ENCODE results near the gene YAE1. TPM values are rescaled to one million over a fixed set of nuclear protein-coding genes. Genes with fewer than 3 reads are reported as not detected.

Gene YAE1
- total RNA-seq, 4 donors from 2014 or later, result 13.3 to 18.5 (median 17.0) TPM

DNA sequence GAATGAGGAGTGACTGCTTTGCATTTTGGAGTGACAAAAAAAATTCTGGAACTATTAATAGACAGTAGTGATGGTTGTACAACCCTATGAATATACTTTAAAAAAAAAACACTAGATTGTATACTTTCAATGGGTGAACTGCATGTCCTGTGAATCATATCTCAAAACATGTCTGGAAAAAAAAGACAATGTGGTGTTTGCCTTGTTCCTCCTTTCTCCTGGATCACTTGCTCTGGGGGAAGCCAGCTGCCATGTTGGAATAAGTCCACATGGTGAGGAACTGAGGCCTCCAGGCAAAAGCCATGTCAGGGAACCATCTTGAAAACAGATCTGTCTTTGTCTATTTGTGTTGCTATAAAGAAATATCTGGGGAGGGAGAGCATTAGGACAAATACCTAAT is 39.5 kb upstream of the YAE1 start:
- H3K4me3 ChIP-seq, result no peak overlapping the region
- no peaks in the 10 kb centered on the region for H3K4me1 ChIP-seq
- TF ChIP-seq, protein P1, sequence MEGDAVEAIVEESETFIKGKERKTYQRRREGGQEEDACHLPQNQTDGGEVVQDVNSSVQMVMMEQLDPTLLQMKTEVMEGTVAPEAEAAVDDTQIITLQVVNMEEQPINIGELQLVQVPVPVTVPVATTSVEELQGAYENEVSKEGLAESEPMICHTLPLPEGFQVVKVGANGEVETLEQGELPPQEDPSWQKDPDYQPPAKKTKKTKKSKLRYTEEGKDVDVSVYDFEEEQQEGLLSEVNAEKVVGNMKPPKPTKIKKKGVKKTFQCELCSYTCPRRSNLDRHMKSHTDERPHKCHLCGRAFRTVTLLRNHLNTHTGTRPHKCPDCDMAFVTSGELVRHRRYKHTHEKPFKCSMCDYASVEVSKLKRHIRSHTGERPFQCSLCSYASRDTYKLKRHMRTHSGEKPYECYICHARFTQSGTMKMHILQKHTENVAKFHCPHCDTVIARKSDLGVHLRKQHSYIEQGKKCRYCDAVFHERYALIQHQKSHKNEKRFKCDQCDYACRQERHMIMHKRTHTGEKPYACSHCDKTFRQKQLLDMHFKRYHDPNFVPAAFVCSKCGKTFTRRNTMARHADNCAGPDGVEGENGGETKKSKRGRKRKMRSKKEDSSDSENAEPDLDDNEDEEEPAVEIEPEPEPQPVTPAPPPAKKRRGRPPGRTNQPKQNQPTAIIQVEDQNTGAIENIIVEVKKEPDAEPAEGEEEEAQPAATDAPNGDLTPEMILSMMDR (IDR thresholded peaks at IDR 0.05), result no peak
- no peak for TF ChIP-seq EP300 (IDR thresholded peaks at IDR 0.05)
- TF ChIP-seq POLR2A (IDR thresholded peaks at IDR 0.05; ENCODE audit: low read depth), result no peak
- TF ChIP-seq POLR2AphosphoS5 (IDR thresholded peaks at IDR 0.05), result no peak
- H3K36me3 ChIP-seq, result no peaks in the 10 kb centered on the region
- intact Hi-C loops (cut with DNase I), result loop anchor here (10.0 kb wide), 1 partner anchor 592 kb away; no protein-coding TSS in a partner anchor
- H3K9me3 ChIP-seq, result no peaks in the 10 kb centered on the region
- DNase-seq (ENCODE audit: extremely low spot score), result no peak
- no peak overlapping the region for H3K27ac ChIP-seq (replicated peaks in 1 of 4)
- peaks cover 0 to 12% (median 0%) of the 10 kb centered on the region in 4 donors for H3K27me3 ChIP-seq

DNA sequence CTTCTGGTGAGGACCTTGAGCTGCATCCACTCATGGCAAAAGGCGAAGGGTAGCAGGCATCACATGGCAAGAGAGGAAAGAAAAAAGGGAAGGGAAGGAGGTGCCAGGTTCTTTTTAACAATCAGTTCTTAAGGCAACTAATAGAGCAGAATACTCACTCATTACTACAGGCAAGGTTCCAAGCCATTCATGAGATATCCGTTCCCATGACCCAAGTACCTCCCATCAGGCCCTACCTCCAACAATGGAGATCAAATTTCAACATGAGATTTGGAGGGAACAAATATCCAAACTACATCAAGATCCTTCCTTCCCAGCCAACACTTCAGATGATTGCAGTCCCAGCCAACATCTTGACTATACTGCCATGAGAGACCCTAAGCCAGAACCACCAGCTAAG is 38.9 kb upstream of the YAE1 start:
- TF ChIP-seq, protein P1 (IDR thresholded peaks at IDR 0.05), result no peak
- TF ChIP-seq POLR2A (IDR thresholded peaks at IDR 0.05; ENCODE audit: low read depth) (no peak), EP300 (IDR thresholded peaks at IDR 0.05) (no peak), POLR2AphosphoS5 (IDR thresholded peaks at IDR 0.05) (no peak)
- peaks cover 0 to 7% (median 0%) of the 10 kb centered on the region in 4 donors for H3K27me3 ChIP-seq
- H3K4me1 ChIP-seq, result no peaks in the 10 kb centered on the region
- H3K4me3 ChIP-seq, result no peak overlapping the region
- H3K27ac ChIP-seq (replicated peaks in 1 of 4), result no peak overlapping the region
- 67% methylated on average over 2 of the region's 2 CpGs for WGBS
- no peaks in the 10 kb centered on the region for H3K9me3 ChIP-seq
- intact Hi-C loops (cut with DNase I), result loop anchor here (10.0 kb wide), 1 partner anchor 592 kb away; no protein-coding TSS in a partner anchor
- H3K36me3 ChIP-seq, result no peaks in the 10 kb centered on the region
- DNase-seq (ENCODE audit: extremely low spot score), result no peak

DNA sequence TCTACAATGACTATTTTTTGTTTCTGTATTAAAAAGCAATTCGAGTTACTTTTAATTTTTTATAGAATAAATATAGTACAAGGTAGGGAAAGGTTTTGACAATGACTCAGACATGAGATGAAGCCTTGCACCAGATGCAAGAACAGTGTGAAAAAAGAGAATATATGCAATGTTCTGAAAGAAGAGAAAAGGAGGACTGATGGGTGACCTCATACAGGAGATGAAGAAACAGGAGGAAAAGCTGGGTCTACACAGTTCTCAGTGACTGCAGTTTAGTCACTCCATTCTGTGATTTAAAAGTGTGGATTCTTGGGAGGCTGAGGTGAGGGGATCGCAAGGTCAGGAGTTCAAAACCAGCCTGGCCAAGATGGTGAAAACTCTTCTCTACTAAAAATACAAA is 38.3 kb upstream of the YAE1 start:
- H3K27ac ChIP-seq (replicated peaks in 1 of 4), result no peak overlapping the region
- peaks cover 0 to 6% (median 0%) of the 10 kb centered on the region in 4 donors for H3K27me3 ChIP-seq
- no peak for TF ChIP-seq EP300 (IDR thresholded peaks at IDR 0.05)
- no peak for TF ChIP-seq POLR2A (IDR thresholded peaks at IDR 0.05; ENCODE audit: low read depth)
- TF ChIP-seq, protein P1 (IDR thresholded peaks at IDR 0.05), result no peak
- no peak for TF ChIP-seq POLR2AphosphoS5 (IDR thresholded peaks at IDR 0.05)
- DNase-seq (ENCODE audit: extremely low spot score), result no peak
- intact Hi-C loops (cut with DNase I), result loop anchor here (10.0 kb wide), 1 partner anchor 593 kb away; no protein-coding TSS in a partner anchor
- no peak overlapping the region for H3K4me3 ChIP-seq
- WGBS, result 85% methylated on average over 2 of the region's 2 CpGs
- no peaks in the 10 kb centered on the region for H3K9me3 ChIP-seq
- no peaks in the 10 kb centered on the region for H3K36me3 ChIP-seq
- H3K4me1 ChIP-seq, result no peaks in the 10 kb centered on the region

DNA sequence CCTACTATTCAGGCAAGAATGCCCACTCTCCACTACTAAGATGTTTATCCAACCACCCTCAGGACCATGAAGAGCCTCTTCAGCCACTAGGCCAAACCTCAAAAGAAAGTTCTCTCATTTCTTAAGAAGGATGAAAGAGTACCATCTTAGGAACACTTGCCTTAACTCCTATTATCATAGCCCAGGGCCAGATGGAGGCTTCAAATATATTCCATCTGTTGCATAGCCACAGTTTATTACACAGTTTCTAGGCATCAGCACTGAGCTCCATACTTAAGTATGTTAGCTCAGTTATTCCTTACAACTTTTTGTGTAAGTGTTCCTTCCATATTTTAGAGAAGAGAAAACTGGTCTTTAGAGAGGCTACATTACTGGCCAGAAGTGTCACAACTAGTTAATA is 37.4 kb upstream of the YAE1 start:
- H3K9me3 ChIP-seq, result no peaks in the 10 kb centered on the region
- intact Hi-C loops (cut with DNase I), result loop anchor here (10.0 kb wide), 1 partner anchor 594 kb away; no protein-coding TSS in a partner anchor
- H3K4me1 ChIP-seq, result no peaks in the 10 kb centered on the region
- peaks cover 0 to 5% (median 0%) of the 10 kb centered on the region in 4 donors for H3K27me3 ChIP-seq
- no peak overlapping the region for H3K27ac ChIP-seq (replicated peaks in 1 of 4)
- H3K4me3 ChIP-seq, result no peak overlapping the region
- no peak for DNase-seq (ENCODE audit: extremely low spot score)
- H3K36me3 ChIP-seq, result no peaks in the 10 kb centered on the region
- TF ChIP-seq POLR2AphosphoS5 (IDR thresholded peaks at IDR 0.05) (no peak), POLR2A (IDR thresholded peaks at IDR 0.05; ENCODE audit: low read depth) (no peak), EP300 (IDR thresholded peaks at IDR 0.05) (no peak)
- TF ChIP-seq, protein P1 (IDR thresholded peaks at IDR 0.05), result no peak

DNA sequence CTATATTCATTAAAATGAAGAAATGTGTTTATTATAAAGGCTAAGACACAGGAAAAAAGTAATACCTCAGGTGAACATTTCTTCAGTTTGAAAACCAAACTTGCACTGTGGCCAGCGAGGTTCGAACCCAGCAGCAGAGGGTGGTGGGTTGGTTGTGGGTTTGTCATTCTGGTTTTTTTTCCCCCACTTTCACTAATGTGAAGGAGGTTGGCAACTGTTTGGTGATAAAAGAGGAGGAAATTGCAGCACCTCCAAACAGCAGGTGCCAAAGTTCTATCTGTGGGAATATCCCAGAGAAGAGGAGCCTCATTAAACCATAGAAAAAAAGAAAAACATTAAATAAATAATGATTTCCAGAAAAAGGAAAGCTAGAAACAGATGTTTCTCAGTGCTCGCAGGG is 36.6 kb upstream of the YAE1 start:
- no peak overlapping the region for H3K4me3 ChIP-seq
- no peaks in the 10 kb centered on the region for H3K4me1 ChIP-seq
- WGBS, result 82% methylated on average over 3 of the region's 3 CpGs
- H3K27me3 ChIP-seq, result peaks cover 0 to 5% (median 0%) of the 10 kb centered on the region in 4 donors
- H3K9me3 ChIP-seq, result no peaks in the 10 kb centered on the region
- no peaks in the 10 kb centered on the region for H3K36me3 ChIP-seq
- H3K27ac ChIP-seq (replicated peaks in 1 of 4), result no peak overlapping the region
- TF ChIP-seq, protein P1 (IDR thresholded peaks at IDR 0.05), result no peak
- TF ChIP-seq POLR2AphosphoS5 (IDR thresholded peaks at IDR 0.05) (no peak), POLR2A (IDR thresholded peaks at IDR 0.05; ENCODE audit: low read depth) (no peak), EP300 (IDR thresholded peaks at IDR 0.05) (no peak)
- no peak for DNase-seq (ENCODE audit: extremely low spot score)
- intact Hi-C loops (cut with DNase I), result loop anchor here (10.0 kb wide), 1 partner anchor 595 kb away; no protein-coding TSS in a partner anchor
